ENCODE data around the gene LRRC45.
A peak's percentile ranks its signal among the peaks of the same experiment; 100 is the strongest.
"Not testable (repeated sequence)": the region's sequence is repeated elsewhere in the genome, so short reads cannot be mapped to it uniquely, and the experiment has no call there.

The LRRC45 gene

DNA sequence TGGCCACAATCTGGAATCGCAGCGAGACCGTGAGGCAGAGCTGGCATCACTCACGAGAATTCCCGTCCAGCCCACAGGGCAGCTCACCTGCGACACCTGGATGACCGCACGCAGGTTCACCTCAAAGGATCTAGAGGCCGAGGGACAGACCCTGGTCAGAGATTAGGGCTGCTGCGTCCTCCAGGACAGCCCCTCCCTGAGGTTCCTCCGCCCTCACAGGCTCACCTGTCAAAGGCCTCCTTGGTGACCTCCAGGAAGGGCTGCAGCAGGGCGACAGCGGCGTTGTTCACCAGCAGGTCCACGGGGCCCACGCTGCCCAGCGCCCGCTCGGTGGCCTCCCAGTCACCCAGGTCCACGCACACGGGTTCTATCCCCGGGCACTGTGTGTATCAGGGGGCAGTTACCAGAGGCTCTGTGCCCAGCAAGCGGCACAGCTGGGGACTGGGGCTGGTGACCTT lies 13.6 kb downstream of the LRRC45 start:
- DNase-seq = no peak

DNA sequence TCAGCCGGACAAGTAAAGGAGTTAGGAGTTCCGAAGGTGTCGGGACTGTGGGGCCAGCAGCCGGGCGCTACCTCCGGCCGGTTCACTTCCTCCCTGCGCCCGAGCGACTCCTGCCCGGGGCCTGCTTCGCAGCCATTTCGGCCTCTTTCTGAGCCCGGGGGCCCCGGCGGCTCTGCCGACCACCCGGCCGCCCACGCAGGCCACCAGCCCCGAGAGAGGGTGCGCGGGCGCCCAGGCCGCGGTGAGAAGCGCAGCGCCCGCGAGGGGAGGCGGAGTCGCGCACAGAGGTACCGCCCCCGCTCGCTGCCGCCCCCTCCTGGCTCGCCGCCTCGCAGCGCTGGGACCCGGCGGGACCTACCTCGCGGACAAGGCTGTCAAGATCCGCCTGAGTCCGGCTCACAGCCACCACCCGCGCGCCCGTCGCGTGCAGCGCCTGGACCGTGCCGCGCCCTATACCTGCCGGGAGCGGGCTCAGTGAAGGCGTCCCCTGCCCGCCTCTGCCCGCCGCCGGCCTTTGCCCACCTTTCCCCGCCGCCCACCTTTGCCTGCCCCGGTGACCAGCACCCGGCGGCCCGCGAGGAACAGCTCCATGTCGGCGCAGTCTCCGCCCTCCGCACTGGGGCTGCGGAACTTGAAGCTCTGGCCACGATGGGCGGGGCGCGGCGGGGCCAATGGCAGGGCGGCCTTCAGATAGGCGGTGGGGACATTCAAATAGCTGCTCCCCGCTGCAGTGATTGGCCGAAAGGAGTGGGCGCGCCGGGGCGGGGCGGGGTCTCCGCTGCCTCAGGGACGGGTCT lies 14.2 kb downstream of the LRRC45 start, which contains the start of gene DCXR:
TSS of gene DCXR (minus strand) at position 606 of the 797 bp plus-strand sequence. CDS start at position 591, 15 bp downstream.
- peak; percentile 96 for DNase-seq

GRCh38 chr17:82037889-82038195 lies 14.7 kb downstream of the LRRC45 start:
- no peak for DNase-seq

DNA sequence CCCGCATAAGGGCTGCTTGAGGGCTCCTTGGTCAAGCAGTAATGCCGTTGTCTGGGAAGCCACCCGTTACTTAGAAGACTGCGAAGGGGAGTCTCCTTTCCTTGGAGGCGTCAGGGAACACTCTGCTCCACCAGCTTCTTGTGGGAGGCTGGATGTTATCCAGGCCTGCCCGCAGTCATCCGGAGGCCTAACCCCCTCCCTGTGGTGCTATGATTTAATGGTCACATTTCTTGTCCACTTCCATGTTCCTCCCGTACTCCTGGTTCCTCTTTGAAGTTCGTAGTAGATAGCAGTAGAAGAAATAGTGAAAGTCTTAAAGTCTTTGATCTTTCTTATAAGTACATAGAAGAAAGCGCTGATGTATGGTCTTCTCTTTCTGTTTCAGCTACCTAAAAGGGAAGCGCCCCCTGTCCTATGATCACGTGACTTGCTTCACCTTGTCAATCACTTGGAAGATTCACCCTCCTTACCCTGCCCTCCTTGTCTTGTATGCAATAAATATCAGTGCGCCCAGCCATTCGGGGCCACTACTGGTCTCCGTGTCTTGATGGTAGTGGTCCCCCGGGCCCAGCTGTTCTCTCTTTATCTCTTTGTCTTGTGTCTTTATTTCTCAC lies 15.8 kb downstream of the LRRC45 start:
- DNase-seq = not testable (repeated sequence)

- no peak for DNase-seq
Measured at GRCh38 chr17:82039695-82040299, 16.7 kb downstream of the LRRC45 start.

DNA sequence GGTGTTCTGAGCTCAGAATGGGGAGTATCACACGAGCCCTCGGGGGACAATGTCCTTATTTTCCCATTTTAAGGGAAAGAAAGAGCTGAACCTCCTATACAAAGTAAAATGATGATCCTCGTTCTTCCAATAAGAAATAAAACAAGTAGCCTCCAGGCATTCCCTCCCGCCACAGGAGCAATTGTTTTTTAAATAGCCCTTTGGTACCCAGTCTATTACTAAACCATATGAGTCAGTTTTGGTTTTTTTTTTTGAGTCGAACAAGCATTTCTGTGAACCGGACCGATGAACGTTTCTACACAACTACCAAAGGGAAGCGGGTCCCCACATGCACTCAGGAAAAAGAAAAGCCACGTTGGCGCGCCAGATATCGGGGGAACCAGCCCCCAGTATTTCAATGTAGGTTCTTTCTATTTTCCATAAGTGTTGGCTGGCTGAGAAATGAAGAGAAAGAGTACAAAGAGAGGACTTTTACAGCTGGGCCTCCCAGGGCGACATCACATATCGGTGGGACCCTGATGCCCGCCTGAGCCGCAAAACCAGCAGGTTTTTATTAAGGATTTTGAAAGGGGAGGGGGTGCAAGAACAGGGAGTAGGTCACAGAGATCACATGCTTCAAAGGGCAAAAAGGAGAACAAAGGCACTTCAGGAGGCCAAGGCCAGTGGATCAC lies 18.2 kb downstream of the LRRC45 start:
- no peak for DNase-seq

GRCh38 chr17:82042649-82043048 lies 19.5 kb downstream of the LRRC45 start:
- DNase-seq = no peak

GRCh38 chr17:82043507-82043906 lies 20.4 kb downstream of the LRRC45 start:
- DNase-seq = no peak

DNA sequence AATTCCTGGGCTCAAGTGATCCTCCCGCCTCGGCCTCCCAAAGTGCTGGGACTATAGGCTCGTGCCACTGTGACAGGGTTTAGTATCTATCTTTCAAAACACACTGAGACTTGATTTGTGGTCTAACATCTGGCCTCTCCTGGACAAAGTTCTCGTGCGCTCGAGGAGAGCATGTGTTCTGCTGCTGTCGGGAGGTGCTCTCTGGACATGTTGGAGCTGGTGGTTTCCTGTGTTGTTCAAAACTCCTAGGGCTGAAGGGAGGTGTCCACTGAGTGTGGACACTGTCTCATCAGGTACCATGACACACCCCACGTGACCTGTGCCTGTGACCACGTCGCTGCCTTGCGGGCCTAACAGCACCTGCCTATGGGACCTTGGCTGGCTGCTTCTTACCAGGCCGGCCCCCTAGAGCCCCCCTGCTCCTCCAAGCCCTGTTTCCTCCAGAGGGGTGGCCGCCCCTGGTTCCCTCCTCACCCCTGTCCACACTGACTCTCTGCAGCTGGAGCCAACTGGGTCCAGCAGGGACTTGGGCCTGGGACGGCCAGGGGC lies 22.9 kb downstream of the LRRC45 start:
- DNase-seq = no peak

- DNase-seq = no peak
Measured at GRCh38 chr17:82046903-82047302, 23.8 kb downstream of the LRRC45 start.

DNA sequence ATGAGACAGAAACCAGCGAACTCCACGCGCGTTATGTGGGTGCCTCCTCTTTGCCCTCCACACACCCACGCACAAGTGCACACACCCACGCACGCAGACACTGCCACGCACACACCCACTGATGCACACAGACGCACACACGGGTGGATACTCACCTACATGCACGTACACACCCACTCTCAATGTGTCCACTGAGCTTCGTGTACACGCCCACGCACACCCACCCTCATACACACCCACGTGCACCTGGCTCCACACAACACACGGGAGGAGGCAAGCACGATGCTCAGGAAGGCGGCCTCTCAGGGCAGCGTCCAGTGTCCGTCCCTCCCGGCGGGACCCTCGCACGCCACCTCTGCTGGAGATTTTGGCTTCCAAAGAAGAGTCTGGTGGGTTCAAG lies 24.3 kb downstream of the LRRC45 start:
- DNase-seq = no peak

DNA sequence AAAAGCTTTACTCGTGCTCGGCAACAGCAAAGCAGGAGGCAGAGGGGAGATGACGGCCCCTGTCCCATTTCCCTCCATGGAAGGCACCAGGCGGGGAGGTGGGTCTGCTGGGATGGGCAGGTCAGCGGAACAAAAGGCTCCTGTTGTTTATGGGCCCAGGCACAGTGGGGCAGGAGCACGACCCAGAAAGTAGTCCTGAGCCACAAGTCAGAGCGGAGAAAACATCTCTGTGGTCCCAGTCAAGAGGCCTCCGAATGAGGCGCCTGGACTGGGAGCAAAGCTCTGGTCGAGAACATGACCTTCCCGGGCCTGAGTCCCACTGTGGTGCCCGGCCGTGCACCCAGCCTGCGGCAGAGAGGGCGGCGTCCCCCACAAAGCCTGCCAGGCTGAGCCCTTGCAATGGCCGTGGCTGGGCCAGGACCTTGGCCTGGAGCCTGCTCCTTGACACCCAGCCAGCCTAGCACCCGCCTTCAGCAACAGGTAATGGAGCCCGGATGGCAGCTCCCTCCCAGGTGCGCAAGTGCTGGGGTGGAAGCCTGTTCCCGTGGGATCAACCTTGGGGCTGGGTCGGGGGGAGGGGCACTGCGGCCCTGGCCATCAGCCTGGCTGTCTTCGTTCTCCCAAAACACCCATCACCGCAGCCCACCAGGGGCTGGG lies 24.9 kb downstream of the LRRC45 start:
- DNase-seq = no peak

- DNase-seq = no peak
Measured at GRCh38 chr17:82048571-82048971, 25.5 kb downstream of the LRRC45 start.

DNA sequence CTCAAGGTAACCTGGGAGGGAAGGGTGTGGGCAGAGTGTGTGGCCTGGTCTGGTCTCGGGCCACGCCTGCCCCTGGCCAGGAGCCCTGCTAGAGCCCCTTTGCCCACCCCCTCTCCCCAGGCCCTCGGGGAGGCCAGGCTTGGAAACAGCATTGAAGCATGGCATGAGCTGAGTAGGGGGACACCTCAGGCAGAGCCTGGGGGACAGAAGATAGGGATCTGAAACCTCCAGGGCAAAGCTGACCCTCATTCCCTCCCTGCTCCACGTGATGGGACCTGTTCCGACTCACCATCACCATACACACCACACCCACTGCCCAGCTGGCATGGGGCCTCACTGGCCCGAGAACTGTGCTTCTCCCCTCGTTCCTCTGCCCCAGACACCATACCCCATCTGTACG lies 26.0 kb downstream of the LRRC45 start:
- DNase-seq = no peak

DNA sequence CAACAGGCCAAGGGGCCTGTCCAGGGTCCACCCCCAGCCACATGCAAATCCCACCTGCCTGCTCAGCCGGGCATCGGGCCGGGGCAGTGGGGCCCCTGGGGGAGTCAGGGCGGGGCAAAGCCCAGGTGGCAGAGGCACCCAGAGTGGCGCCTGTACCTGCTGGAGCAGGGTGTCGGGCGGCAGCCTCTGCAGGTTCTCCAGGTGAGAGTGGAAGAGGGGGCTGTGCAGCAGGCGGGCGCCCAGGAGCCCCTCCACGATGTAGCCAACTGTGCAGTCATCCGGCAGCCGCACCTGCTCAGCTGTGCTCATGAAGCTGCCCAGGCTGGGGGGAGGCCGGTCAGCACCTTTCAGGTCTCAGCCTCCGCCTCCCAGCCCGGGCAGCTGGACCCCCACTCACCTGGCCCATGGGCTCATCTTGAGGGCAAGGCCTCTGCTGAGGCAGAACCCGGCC lies 26.4 kb downstream of the LRRC45 start:
- DNase-seq = no peak

GRCh38 chr17:82050152-82050760 lies 27.2 kb downstream of the LRRC45 start:
- no peak for DNase-seq

- DNase-seq = no peak
Measured at GRCh38 chr17:82050761-82051641, 27.9 kb downstream of the LRRC45 start.

- DNase-seq = peak; percentile 48
Measured at GRCh38 chr17:82051776-82052637, 28.9 kb downstream of the LRRC45 start, which contains the start of the genes GPS1 and RFNG. TSS of gene GPS1 (plus strand) at chr17:82051898. CDS start at chr17:82051932, 34 bp downstream. TSS of gene RFNG (minus strand) at chr17:82051811. CDS start at chr17:82051766, 45 bp downstream.

DNA sequence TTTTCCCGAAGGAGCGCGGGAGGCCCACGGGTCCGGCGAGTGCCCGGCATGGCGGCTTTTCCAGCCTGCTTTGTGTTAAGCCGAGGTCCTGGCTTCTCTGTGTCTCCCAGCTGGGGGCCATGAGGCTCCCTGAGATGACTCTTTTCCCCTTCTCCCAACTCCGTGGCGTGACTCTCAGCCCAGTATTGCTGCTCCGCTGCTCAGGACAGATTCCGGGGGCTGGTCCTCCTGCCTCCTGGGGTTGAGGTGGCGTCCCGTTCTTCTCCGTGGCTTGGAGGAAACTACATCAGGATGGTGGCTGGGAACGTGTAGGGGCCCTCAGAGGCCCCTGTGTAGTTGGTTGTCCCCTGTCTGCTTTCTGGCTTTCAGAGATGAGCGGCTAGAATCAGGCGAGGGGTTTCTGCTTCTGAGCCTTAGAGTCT lies 29.5 kb downstream of the LRRC45 start:
- DNase-seq = no peak

- no peak for DNase-seq
Measured at GRCh38 chr17:82053130-82053529, 30.0 kb downstream of the LRRC45 start.
